Measurements from ENCODE around the gene TUFM.
"Not testable (repeated sequence)": the region's sequence is repeated elsewhere in the genome, so short reads cannot be mapped to it uniquely, and the experiment has no call there.

TUFM gene

DNA sequence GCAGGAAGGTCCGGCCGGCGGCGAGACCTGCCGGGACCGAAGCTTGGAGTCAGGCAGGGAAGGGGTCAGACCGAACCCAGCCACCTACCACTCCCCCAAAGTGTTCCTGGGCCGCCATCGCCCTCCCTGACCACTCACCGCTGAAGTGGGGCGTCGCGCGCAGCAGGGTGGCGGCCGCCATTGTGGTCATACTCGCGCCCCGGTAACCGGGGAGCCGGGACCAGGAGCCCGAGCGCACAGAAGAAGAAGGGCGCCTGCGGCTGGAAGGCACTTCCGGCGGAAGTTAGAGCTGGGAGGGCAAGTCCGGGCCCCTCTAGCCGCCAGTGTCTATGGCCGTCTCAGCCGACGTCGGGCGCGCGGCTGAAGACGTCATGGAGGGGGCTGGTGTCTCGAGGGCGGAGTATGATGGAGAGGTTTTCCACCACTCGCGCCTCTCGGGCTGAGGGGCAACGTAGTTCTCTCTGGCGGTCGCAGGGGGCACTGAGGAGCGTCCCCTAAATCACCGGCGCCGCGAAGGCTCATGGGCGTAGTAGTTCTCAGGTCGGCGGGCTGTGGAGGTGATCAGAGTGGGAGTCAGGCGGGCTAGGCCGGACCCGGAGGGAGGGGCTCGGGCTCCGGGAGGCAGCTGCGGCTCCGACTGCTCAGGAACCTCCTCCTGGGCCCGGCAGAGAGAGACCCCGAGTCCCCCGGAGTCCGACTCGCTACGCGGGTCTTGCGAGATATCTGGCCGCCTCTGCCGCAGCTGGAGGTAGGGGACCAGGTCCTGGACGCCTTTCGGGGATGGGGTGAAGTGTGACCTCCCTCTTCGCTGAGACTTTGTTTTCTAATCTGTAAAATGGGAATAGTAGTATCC lies at the start of gene TUFM:
TUFM (minus strand) TSS at position 269 of the 853 bp plus-strand sequence; CDS start at position 190, 79 bp downstream.
- peak; percentile 97 for DNase-seq (ENCODE audit: low read depth)

DNA sequence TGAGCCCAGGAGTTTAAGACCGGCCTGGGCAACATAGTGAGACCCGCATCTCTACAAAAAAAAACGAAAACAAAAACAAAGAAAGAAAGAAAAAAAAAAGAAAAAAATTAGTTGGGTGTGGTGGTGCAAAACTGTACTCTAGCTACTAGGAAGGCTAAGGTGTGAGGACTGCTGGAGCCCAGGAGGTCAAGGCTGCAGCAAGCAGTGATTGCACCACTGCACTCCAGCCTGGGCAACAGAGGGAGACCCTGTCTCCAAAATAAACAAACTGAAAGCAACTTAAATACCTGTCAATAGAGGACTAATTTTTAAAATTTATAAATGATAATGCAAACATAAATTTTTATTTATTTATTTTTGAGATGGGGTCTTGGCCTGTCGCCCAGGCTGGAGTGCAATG lies 49.5 kb upstream of the TUFM start:
- DNase-seq (ENCODE audit: low read depth): no peak

DNA sequence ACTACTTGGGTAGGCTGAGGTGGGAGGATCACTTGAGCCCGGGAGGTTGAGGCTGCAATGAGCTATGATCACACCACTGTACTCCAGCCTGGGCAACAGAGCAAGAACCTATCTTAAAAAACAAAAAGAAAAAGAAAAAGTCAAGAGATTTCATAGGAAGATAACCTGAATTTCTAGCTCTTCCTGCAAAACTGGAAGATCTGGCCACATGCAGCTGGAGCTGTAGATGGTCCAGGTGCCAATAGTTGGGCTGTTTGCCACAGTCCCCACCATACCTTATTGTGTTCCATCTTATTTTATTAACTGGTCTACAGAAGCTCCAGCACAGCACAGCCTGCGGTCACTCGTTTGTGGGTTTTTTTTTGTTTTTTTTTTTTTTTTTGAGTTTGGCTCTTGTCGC lies 47.1 kb upstream of the TUFM start:
- DNase-seq (ENCODE audit: low read depth): no peak

DNA sequence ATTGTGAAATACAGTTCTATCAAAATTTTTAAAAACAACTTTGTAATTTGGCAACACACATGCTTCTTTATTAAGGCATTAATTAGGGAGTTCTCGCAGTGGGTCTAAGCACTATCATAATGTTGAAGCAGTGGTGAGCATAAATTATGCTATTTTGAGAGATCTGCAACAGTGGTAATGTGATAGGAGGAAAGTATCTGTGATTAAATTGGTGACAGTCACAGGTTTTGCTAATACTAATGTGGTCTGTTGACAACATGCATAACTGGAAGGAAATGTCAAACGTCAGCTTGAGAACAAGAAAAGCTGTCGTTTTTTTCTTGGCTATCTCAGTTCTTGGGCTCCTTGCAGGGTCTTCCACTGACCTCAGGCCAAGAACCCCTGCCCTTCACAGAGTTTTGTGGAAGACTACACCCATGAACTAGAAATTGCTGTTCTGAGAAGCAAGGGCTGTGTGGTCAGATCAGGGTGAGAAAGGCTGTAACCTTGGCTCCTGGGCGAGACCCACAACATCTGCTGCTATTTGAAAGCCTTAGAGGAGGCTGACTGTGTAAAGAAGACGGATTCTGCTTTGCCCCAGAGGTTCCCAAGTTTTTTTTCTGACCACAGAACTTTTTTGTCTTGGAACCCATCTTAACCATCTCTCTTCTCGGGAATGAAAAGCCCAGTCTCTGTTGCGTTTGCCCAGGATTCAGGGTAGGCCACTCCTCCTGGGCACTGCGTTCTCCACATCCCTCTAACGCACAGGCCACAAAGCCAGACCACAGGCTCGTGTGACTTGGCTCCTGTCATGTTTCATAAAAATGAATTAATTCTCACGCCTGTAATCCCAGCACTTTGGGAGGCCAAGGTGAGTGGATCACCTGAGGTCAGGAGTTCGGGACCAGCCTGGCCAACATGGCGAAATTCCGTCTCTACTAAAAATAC lies 46.1 kb upstream of the TUFM start:
- DNase-seq (ENCODE audit: low read depth): no peak

DNA sequence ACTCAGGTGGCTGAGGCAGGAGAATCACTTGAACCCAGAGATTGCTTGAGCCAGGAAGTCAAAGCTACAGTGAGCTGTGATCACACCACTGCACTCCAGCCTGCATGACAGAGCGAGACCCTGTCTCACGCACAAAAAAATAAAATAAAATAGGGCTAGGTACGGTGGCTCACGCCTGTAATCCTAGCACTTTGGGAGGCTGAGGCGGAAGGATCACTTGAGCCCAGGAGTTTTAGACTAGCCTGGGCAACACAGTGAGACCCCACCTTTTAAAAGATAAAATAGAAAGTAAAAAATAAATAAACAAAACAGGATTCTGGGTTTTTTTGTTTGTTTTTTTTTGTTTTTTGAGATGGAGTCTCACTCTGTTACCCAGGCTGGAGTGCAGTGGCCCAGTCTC lies 44.2 kb upstream of the TUFM start:
- DNase-seq (ENCODE audit: low read depth): not testable (repeated sequence)

DNA sequence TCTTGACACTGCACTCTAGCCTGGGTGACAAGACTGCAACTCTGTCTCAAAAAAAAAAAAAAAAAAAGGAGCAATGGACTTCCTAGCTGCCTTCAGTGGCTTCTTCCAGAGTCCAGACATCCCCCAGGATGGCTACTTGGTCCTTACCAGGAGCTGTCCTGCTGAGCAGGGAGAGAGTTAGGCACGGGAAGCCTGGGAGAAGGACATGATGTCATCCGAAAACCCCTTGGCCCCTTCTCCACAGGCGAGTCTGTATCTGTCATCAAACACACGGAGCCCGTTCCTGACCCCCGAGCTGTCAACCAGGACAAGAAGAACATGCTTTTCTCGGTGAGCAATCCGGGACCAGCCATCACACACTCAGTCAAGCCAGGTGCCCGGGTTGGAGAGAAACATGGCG lies 40.8 kb upstream of the TUFM start:
- no peak for DNase-seq (ENCODE audit: low read depth)

DNA sequence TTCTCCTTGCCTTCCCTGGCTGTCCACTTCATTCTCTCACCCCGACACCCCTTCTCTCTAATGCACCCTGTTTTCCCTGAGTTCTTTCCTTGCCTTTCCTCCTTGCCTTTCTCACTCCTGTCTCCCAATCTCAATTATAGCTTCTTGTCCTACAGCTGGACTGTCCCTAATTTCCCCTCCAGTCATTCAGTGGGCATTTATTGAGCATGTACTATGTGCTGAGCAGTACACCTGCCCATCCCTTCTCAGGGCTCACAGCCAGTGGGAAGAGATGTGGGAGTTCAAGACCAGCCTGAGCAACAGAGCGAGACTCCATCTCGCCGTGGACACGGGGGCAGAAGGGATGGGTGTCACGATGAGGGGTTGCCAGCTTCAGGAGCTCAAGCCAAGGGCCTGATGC lies 37.9 kb upstream of the TUFM start:
- DNase-seq (ENCODE audit: low read depth): no peak

DNA sequence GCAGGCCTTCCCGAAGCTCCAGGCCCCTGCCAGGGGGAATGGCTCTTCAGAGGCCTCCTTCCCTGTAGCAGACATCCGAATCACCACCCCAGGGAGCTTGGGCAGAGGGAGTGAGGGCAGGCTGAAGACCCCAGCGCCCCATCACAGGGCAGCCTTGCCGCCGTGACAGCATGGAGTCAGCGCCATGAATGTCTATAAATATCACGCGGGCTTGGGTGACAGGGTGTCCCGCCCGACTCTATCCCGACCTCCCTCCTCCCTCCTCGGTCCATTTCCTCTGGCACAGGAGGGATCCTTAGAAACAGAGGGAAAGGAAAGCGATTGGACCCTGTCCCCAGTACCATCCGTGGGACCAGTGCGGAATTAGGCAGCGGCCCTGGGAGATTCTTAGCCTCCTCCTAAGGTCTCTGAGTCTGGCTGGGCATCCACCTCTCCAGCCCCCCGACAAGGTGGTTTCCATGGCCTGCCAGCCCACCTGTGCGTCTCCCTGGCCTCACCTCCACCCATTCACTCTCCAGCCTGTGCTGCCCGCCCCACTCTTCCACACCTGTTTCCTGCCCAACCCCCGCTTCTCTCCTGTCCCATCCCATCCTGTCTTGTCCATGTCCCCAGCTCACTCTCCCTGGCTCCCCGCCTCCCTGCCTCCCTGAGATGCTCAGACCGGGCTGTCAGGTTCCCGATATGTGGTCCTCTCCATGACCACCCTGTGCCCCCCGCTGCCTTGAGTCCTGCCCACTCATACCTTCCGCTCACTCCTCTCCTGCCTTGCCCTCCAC lies 37.3 kb upstream of the TUFM start:
- DNase-seq (ENCODE audit: low read depth): no peak

DNA sequence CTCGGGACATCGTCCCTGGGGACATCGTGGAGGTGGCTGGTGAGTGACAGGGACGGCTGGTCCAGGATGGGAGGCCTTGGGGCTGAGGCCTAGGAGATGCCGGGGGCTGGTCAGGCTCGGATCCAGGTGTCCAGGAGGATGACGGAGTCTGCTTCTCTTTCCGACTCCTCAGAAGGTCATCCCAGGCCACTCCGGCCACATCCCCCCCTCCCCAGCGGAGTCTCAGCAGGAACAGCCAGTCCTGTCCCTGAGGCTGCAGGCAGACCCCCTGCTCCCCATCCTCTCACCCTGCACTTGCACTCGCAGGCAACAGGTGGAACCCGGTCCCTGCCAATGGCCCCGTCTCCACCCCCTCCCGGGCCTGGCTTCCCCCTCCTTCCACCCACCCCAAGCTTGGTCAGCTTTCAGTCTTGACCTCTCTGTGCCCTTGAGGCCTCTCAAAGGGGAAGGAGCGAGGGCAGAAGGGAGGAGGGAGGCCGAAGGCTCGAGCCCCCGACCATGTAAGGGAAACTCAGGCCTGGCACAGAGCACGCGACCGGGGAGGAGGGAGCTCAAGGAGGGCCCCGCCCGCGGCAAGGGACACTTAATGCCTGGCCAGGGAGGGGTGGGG lies 36.5 kb upstream of the TUFM start:
- DNase-seq (ENCODE audit: low read depth): no peak

DNA sequence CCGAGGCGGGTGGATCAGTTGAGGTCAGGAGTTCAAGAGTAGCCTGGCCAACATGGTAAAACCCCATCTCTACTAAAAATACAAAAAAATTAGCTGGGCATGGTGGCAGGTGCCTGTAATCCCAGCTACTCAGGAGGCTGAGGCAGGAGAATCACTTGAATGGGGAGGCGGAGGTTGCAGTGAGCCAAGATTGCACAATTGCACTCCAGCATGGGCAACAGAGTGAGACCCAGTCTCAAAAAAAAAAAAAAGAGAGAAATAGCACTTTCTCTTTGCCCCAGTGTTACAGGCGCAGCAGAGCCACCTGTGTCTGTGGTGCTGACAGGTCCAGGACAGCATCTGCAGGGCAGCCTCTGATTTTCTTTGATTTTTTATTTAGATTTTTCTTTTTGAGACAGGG lies 35.4 kb upstream of the TUFM start:
- DNase-seq (ENCODE audit: low read depth): not testable (repeated sequence)

DNA sequence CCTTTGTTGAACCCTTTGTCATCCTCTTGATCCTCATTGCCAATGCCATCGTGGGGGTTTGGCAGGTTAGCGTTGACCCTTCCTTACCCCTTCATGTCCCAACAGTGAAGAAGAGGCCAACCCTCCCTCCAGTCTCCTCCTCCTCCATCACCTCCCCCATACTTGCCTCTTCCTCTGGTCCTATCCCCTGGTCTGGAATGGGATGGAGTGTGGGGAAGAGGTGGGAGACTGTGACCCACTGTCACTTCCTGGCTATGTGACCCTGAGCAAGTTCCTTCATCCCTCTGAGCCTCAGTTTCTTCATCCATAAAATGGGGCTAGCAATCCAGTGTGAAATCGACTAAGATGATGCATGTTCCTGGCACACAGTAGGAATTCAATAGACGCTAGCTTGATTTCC lies 34.8 kb upstream of the TUFM start:
- DNase-seq (ENCODE audit: low read depth): no peak

DNA sequence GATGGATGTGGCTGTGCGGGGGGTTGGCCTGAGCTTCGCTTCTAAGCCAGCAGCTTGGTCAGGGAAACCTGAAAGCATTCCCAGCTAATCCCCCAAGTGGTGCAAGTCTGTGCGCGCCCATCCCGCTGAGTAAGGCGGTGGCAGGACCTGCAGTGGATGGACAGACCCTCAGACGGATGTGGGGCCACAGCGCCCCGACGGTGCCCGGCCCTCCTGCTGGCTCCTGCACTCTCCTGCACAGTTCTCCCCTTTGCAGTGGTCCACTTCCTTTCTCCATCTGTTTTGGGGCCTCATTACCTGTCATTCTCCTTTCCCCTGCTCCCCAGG lies 34.4 kb upstream of the TUFM start:
- no peak for DNase-seq (ENCODE audit: low read depth)

DNA sequence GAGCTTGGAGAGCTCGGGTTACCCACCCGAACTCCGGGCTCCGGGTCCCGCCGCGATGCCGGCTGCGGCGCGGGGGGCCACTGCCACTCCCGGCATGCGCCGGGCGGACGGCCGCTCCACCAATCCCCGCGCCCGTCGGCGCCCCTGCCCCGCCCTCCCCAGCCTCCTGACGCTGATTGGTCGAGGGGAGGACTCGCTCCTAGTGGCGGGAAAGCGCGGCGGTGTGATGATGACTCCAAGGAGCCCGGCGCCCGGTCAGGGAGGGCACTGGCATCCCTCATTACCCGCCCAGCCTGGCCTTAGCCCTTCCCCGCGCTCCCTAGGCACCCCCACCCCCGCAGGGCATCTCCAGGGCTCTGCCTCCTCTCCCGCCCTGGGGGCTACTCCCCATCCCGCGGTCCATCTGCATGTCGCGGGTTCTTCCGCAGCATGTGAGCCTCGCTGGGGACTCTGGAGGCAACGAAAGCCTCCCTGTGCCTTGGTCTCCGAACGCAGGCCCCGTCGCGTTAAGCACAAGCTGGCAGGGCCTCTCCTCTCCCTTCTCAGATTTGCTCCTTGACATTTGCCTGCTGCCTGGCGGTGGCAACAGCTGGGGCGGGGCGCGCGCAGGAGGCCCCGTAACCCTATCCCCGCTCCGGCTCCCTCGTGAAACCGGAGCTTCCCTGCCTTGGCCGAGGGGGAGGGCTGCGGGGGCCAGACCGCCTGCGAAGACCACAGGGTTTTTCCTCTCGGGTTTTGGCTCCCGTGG lies 33.9 kb upstream of the TUFM start:
- peak; percentile 89 for DNase-seq (ENCODE audit: low read depth)

DNA sequence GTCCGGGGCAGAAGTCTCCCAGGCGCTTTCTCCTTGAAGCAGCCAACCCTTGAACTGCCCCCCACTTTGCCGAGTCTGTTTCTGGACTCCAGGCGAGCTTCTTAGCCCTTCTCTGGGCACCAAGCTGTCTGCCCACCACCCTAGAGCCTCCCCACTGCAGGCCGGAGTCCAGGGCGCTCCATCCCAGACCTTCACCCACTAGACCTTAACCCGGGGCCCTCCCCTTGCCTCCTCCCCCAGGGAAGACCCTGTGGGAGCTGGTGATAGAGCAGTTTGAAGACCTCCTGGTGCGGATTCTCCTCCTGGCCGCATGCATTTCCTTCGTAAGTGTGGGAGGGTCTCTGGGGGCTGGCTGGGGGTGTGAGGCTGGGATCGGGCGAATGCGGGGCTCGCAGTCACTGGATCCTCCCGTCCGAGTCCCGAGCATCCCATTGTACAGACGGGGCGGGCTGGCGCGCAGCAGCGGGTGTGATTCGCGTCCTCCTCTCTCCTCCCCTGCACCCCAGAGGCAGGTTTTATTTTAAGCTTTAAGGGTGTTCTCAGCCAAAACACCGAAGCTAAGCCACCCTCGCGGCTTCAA lies 33.2 kb upstream of the TUFM start:
- no peak for DNase-seq (ENCODE audit: low read depth)

DNA sequence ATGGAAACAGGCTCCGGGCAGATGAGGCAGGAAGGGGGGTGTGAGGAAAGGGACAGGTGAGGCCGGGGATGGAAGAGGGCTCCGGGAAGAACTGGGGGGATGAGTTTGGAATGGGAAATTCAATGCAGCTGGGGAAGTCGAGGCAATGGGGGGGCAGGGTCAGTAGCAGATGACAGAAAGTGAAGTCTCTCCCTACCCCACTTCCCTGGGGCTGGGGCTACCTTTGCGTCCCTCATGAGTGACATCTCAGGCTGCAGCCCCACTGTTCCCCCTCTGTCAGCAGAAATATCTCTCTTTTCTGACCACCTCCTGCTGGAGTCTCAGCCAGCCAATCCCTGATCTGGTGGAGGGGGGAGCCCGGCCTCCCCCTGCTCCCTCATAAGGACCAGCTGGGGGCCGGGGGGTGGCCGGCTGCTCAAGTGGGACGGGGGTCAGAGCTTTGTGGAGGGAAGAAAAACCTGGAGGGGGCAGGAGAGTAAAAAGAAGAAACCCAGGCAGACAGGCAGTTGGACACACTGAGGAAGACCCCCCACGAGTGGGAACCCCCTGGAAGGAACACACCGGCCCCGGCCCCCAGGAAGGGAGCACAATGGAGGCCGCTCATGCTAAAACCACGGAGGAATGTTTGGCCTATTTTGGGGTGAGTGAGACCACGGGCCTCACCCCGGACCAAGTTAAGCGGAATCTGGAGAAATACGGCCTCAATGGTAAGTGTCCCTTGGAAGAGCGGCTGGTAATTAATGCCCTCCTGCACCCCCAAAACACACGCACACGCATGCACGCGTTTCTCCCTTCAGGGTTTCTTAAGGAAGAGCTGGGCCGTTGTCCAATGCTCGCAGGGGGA lies 32.2 kb upstream of the TUFM start, which contains the start of gene ATP2A1:
ATP2A1 (plus strand) TSS at position 406 of the 844 bp plus-strand sequence; CDS start at position 590, 184 bp downstream.
- no peak for DNase-seq (ENCODE audit: low read depth)

DNA sequence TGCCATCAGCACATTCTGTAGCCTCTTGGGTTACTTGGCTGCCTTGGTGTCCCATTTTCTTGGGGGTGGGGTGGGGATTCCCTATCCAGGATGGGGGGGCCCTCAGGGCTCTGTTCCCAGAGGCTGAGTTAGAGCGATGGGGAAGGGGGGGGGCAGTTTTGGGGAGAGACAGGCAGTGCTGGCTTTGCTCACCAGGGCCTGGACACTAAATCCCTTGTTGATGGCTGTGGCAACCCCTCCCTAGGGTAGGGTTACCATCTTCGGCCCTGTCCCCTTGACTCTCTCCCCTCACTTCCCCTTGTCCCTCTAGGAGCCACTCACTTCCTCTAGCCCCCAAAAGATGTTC lies 31.5 kb upstream of the TUFM start:
- no peak for DNase-seq (ENCODE audit: low read depth)

DNA sequence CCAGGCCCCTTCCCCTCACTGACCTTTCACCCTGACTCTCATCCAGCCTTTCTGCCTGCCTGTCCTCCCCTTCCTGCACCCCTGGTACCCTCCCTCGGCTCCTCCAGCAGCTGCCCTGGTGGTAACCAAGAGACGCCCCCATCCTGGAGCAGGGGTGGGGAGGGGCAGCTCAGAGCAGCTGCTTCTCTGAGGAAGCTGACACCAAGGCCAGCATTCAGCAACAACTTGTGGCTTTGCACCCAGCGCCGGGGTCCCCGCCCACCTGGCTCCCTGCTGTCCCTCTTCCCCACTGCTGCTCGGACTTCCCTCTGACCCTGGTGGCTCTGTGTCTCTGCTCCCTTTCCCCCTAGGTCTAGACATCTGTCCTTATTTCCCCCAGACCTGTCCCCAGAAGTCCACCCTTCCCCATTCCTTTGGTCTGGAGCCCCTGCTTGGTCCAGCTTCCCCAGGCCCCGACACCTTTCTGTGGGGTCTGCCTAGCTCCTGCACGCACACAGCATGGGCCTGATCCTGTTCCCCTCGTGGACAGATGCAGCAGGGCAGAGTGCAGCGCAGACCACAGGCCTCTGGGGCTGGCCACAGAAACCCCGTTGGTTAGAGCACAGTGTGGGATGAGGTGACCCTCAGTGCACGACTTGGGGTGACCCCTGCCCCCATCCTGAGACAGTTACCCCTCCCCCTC lies 31.0 kb upstream of the TUFM start:
- DNase-seq (ENCODE audit: low read depth): no peak

DNA sequence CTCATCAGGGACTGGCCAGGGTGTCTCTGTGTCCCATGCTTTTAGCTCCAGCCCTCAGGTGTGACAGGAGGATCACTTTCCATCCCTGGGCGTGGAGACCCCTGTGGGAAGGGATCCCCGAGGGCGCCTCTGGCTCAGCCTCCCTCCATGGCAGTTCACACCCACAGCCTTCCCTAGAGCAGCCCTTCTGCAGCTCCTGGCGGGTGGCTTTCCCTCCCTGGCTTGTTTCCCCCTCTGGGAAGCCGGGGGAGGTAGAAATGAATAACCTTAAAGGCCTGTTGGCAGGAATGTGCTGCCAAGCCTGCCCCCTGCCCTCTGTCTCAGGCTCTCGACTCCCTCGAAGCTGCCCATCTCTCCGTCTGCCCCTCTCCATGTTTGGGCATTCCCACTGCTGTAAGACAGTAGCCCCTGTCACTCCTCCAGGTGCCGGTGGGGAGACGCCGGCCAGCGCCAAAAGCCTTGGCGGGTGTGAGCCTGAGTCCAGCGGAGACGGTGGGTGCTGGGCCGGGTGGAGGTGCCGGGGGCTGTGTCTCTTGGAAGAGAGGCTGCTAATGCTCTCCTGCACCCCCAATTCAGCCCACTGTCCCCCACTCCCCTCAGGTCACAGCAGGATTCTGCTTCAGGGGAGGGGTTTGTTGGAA lies 30.0 kb upstream of the TUFM start:
- DNase-seq (ENCODE audit: low read depth): no peak
